GM11168 (cell line): ENCODE measurements around the gene JAG2.

ENCODE experiments used
- in situ Hi-C: fragments of 300-500 bp; cut with MboI; formaldehyde crosslinking; loops from one replicate; pipeline ENCODE4 v1.12.0; 2022; ENCODE audit warnings: low sequenced_read_pairs; ENCODE audit not compliant: unreplicated experiment

The JAG2 gene

GRCh38 chr14:105096206-105096875 lies 72.2 kb downstream of the JAG2 start:
- in situ Hi-C loops: loop anchor here (10.0 kb wide), 1 partner anchor 48 kb away; no protein-coding TSS in a partner anchor

GRCh38 chr14:105095236-105095805 lies 73.3 kb downstream of the JAG2 start:
- in situ Hi-C loops: loop anchor here (10.0 kb wide), 1 partner anchor 49 kb away; no protein-coding TSS in a partner anchor

- in situ Hi-C loops: loop anchor here (10.0 kb wide), 1 partner anchor 50 kb away; no protein-coding TSS in a partner anchor
These were observed 74.2 kb downstream of the JAG2 start for GRCh38 chr14:105094193-105094907.

- in situ Hi-C loops: loop anchor here (10.0 kb wide), 1 partner anchor 51 kb away; no protein-coding TSS in a partner anchor
These were observed 75.0 kb downstream of the JAG2 start for GRCh38 chr14:105093431-105094192.

- in situ Hi-C loops: loop anchor here (10.0 kb wide), 1 partner anchor 52 kb away; no protein-coding TSS in a partner anchor
These were observed 75.5 kb downstream of the JAG2 start for GRCh38 chr14:105093038-105093430.

GRCh38 chr14:105092171-105093037 lies 76.2 kb downstream of the JAG2 start:
- in situ Hi-C loops: loop anchor here (10.0 kb wide), 1 partner anchor 52 kb away; no protein-coding TSS in a partner anchor

GRCh38 chr14:105091517-105092170 lies 76.9 kb downstream of the JAG2 start:
- in situ Hi-C loops: loop anchor here (10.0 kb wide), 1 partner anchor 53 kb away; no protein-coding TSS in a partner anchor

- in situ Hi-C loops: loop anchor here (10.0 kb wide), 1 partner anchor 54 kb away; no protein-coding TSS in a partner anchor
These were observed 77.5 kb downstream of the JAG2 start for GRCh38 chr14:105091054-105091516.
